ENCODE data around the gene CAB39.

DNA sequence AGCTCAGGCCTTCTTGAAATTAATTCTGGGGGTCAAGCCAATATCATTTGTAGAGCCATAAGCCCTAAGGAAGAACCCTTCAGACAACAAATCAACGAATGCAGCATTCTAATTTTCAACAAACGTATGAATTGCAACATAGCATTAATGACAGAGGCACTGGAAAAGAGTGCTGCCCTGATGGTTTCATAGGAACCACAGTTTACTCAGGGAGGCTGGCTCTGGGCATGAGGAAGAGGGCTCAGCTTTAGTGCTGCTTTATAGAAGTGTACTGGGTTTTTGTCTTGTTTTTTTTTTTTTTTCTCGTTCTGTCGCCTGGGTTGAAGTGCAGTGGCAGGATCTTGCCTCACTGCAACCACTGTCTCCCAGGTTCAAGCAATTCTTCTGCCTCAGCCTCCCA lies 36.1 kb upstream of the CAB39 start:
- TF ChIP-seq POLR2A (IDR thresholded peaks at IDR 0.05): no peak
- TF ChIP-seq, protein P1, sequence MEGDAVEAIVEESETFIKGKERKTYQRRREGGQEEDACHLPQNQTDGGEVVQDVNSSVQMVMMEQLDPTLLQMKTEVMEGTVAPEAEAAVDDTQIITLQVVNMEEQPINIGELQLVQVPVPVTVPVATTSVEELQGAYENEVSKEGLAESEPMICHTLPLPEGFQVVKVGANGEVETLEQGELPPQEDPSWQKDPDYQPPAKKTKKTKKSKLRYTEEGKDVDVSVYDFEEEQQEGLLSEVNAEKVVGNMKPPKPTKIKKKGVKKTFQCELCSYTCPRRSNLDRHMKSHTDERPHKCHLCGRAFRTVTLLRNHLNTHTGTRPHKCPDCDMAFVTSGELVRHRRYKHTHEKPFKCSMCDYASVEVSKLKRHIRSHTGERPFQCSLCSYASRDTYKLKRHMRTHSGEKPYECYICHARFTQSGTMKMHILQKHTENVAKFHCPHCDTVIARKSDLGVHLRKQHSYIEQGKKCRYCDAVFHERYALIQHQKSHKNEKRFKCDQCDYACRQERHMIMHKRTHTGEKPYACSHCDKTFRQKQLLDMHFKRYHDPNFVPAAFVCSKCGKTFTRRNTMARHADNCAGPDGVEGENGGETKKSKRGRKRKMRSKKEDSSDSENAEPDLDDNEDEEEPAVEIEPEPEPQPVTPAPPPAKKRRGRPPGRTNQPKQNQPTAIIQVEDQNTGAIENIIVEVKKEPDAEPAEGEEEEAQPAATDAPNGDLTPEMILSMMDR (IDR thresholded peaks at IDR 0.05): no peak
